C1 segment of cervical spinal cord (tissue), 14 donors: ENCODE data around the gene CEP112.
"Not testable (repeated sequence)": the region's sequence is repeated elsewhere in the genome, so short reads cannot be mapped to it uniquely, and the experiment has no call there.

ENCODE experiments used
- DNase-seq, 14 donors: peaks; one replicate each; lab custom pipeline; 2025; lab: John Stamatoyannopoulos, UW

The CEP112 gene

DNA sequence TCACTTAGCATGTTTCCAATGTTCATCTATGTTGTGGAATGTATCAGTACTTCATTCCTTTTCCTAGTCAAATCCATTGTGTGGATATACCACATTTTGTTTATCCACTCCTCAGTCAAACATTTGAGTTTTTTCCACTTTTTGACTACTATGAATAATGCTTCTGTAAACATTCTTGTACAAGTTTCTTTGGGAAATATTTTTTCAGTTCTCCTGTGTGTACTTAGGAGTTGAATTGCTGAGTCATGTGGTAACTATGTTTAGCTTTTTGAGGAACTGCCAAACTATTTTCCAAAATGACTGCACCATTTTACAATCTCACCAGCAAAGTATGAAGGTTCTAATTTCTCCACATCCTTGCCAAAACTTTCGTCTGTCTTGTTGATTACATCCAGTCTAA is 406.8 kb downstream of the CEP112 start:
- peak in 1 of 14 donors; percentile 1 for DNase-seq

DNA sequence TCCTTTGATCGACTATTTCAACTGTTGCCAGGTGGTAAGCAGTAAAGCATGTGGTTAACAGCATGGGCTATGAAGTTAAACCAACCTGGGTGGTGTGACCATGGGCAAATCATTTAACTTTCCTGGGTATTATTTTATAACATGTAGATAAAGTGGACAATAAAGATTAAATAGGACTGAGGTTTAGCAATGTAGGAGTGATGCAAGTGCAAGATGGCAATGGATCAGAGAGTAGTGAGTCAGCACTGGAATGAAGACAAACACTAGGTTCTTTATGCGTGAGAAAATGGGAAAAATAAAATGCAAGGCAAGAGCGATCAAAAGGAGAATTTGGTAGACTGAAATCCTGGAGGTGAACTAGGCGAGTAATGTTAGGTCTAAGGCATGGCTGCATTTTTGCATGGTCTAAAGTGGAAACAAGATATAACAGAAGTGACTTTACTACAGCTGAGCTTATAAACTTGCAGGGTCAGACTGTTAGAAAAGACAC is 408.0 kb downstream of the CEP112 start:
- DNase-seq: no peak

DNA sequence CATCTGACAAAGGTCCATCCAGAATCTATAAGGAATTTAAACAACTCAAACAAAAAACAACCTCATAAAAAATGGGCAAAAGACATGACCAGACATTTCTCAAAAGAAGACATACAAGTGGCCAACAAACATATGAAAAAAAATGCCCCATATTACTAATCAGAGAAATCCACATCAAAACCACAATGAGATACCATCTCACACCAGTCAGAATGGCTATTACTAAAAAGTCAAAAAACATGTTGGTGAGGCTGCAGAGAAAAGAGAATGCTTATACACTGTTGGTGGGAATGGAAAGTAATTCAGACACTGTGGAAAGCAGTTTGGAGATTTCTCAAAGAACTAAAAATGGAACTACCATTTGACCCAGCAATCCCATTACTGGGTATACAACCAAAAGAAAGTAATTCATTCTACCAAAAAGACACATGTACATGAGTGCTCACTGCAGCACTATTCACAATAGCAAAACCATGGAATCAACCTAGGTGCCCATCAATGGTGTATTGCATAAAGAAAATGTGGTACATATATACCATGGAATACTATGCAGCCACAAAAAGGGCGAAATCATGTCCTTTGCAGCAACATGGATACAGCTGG is 409.7 kb downstream of the CEP112 start:
- DNase-seq: not testable (repeated sequence)

DNA sequence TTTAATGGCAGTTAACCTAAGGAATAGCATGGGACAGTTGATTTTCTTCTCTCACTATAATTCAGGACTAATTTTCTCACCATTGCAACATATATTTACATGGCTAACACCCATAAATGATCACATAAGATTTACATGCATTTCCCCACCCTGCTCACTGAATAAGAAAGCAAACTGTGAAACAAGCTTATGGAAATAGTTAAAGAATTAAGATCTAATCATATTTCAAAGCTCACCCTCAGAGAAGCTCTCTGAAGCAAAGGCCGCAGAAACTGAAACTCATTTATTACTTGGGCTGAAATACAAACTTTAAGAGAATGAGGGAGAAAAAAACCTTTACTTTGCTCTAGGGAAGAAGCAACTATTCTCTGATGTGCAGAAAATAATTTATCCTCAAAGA is 411.8 kb downstream of the CEP112 start:
- no peak for DNase-seq

DNA sequence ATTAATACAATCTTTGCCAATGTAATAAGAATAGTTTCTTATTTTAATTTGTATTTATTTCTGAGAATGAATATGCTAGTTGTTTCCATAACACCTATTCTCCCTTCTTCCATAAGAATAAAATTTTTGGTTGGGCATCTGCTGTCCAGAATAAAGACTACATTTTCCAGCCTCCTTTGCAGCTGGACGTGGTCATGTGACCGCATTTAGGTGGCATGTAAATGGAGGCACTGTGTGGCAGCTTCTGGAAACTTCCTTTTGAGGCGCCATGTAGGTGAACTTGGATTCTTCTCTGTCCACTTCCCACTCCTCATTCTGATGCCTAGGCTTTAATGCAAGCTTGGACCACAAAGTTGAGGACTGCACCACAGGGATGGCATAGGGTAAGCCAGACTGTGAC is 415.0 kb downstream of the CEP112 start:
- no peak for DNase-seq

DNA sequence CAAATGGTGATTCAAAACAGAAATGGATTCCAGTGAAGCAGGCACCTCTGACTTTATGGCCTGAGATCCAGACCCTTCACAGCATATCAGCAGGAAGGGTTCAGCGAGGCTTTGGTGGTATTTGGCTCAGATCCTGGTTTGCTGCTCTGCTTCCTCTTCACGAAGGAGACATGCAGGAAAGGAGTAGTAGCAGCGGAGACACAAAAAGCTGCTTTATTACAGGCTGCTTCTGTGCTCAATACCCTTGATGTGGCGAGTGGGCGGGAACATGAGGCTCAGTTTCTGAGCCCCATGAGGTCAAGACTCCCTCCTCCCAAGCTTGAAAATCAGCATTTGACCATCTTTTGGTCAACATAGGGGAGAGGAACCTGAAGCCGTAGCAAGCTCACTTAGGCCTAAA is 417.1 kb downstream of the CEP112 start:
- DNase-seq: no peak

DNA sequence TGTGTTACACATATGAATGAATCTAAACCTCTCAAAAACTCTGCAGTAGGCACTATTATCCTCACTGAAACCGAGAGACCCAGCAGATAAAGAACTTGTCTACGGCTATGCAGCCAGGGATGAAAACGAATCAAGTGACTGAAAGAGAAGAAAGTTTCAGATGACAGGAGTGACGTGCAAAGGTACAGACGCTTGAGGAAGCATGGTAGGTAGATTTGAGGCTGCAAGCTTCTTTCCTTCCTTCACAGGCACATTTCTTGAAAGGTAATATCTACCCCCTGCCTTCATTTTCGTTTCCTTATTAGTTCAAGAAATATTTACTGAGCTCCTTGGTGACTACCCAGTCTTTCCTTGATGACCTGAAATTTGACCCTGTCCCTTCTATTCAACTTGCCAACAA is 418.9 kb downstream of the CEP112 start:
- no peak for DNase-seq

DNA sequence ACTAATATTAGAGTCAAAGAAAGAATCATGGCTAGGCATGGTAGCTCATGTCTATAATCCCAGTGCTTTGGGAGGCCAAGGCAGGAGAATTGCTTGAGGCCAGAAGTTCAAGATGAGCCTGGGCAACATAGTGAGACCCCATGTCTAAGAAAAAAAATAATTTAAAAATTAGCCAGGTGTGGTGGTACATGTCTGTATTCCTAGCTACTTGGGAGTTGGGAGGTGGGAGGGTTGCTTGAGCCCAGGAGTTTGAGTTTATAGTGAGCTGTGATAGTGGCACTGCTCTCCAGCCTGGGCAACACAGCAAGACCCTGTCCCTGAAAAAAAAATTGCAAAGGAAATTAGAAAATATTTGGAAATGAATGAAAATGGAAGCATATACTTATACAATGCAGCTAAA is 420.2 kb downstream of the CEP112 start:
- no peak for DNase-seq

DNA sequence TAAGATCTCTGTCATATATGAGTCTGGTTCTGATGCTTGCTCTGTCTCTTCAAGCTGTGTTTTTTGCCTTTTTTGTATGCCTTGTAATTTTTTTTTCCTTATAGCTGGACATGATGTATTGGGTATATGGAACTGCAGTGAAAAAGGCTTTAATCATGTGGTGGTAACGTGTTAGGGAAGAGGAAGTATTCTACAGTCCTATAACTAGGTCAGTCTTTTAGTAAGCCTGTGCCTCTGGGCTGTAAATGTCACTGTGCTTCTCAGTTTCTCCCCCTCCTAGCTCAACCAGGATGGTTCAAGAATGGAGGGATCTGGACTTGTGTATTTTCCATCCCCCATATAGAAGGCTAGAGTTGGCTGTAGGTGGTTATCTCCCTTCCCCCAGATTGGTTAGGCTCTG is 428.1 kb downstream of the CEP112 start:
- DNase-seq: no peak

DNA sequence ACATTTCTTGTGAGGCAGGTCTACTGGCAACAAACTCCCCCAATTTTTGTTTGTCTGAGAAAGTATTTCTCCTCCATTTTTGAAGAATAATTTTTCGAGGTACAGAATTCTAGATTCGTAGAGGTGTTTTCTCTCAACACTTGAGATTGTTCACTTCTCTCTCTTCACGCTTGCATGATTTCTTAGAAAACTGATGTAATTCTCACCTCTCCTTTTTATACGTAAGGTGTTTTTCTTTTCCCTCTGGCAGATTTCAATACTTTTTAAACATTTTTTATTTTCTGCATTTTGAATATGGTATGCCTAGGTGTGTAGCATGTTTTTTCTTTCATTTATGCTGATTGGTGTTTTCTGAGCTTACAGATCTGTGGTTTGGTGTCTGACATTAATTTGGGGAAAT is 429.0 kb downstream of the CEP112 start:
- no peak for DNase-seq

DNA sequence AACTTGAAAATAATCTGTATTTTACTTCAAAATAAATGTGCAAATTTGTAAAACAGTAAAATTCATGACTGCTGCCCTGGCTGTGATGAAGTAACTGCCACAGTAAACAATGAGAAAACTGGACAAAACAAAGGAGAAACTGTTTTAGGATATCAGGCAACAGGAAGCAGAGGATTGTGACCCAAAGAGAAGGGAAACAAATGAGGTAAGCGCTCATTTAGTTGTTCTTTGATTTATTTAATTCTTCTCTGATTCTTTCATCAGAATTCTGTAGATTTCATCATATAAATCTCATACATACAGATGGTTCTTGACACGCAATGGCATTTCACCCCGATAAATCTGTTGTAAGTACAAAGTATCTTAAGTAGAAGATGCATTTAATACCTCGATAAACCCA is 432.4 kb downstream of the CEP112 start:
- DNase-seq: no peak

DNA sequence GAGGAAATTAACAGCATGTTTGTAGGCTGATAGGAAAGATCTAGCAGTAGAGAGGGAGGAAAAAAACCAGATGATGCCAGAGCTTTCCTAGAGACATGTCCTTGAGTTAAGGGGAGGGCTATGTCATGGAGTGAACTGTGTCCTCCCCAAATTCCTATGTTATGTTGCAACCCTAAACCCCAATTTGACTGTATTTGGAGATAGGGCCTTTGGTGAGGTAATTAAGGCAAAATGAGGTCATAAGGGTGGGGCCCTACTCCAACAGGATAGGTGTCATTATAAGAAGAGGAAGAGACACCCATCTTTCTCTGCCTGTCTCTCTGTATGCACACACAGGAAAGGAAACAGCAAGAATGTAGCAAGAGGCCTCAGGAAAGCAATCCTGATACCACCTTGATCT is 435.2 kb downstream of the CEP112 start:
- no peak for DNase-seq

DNA sequence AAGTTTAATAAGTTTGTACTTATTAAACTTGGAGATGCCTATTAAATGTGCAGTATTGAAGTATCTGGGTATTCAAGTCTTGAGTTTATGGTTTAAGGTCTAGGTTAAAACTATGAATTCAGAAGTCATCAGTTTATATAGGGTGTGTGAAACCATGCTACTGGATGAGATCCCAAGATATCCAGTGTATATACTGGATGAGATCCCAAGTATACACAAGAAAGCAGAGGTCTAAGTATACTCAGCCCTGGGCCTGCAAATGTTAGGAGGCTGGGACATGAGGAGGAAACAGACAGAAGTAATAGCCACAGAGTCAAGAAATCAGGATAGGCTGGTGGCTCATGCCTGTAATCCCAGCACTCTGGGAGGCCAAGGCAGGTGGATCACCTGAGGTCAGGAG is 436.1 kb downstream of the CEP112 start:
- DNase-seq: no peak

DNA sequence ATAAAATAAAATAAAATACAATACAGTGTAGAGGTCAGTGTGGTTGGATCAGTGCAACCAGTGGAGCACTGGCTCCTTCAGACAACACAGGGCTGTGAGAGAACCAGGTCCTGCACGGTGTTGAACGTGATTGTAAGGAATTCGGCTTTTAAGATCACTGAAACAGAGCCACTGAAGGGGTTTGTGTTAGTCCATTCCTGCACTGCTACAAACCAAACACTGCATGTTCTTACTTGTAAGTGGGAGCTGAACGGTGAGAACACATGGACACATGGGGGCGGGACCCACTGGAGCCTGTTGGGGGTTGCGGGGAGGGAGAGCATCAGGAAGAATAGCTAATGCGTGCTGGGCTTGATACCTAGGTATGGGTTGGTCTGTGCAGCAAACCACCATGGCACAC is 437.3 kb downstream of the CEP112 start:
- no peak for DNase-seq

DNA sequence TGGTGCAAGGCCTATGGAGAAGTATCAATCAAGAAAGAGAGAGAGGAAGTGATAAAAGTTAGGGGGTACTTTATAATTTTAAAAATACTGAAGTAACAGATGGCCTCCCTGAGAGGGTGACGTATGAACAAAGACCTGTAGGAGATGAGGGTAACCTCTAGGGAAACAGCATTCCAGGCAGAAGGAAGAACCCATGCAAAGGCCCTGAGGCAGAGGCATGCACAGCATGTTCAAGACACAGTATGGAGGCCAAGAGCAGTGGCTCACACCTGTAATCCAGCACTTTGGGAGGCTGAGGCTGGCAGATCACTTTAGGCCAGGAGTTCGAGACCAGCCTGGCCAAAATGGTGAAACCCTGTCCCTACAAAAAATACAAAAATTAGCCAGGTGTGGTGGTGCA is 437.9 kb downstream of the CEP112 start:
- DNase-seq: no peak

DNA sequence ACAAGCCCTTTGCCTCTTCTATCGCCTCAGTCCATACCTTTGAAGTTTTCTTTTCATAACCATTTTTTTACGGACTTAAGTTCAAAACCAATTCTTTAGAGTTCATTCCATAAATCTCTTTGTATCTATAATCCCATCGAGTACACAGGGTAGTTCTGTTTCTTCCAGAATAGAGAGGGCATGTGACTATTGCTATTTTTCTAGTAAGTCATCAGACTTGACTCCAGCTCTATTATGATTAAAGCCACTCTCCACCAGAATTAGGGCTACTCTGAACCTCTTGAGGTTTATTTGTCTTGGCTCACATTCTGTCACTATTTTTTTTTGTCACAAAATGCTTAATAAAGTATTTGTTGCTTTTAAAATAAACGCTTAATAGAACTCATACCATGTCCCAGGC is 438.6 kb downstream of the CEP112 start:
- DNase-seq: no peak

DNA sequence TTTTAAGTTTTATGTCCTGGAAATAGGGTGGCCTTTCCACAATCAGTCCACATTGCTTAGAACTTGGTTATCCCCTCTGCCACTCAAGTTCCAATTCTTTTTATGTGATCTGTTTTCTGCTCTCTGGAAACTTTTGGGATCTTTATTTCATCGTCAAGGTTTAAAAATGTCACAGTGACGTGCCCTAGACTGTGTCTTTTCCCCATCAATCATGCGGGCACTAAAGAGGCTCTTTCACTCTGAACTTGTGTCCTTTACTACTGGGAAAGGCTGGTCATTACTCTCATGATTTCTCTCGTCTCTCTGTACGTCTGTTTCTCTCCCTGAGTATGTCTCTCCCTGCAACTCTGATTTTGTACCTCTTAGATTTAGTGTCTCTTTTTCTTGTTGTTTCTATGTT is 440.7 kb downstream of the CEP112 start:
- DNase-seq: no peak

DNA sequence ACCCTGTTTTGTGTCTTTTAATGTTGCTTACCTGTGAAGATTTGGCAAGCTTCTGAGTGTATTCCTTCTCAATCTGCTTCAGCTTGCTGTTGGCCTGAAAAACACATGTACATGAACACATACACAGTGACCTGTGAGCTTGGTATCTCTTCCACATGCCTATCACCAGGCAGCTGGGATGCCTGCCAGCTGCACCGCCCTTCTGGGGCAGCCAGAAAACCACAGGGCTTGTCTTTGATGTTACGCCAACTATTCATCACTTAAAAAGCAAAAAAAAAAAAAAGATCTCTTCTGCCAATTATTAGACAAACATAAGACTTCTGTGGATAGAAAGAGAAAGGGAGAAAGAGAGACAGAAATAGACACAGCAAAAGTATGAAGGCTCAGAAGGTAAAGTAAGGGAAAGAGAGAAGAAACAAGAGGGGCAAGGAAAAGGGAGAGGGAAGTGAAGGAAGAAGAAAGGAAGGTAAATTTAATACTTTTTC is 441.3 kb downstream of the CEP112 start:
- peak in 1 of 14 donors; percentile 45 for DNase-seq

DNA sequence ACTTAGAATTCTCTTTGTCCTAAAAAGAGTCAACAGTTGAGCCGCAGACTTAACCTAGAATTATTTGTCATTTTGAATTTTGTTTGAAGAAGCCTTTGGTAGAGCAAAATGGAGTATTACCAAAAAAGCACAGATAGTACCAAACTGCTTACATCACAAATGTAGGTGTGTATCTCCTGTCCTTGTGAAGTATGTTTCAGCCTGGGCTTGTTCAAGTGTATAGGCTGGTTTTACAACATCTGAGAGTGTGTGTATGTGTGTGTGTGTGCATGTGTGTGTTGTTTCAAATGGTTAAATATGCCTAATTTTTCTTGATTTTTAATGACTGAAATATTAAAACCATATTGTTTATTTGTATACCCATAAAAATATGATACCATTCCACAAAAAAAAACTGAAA is 441.8 kb downstream of the CEP112 start:
- no peak for DNase-seq

DNA sequence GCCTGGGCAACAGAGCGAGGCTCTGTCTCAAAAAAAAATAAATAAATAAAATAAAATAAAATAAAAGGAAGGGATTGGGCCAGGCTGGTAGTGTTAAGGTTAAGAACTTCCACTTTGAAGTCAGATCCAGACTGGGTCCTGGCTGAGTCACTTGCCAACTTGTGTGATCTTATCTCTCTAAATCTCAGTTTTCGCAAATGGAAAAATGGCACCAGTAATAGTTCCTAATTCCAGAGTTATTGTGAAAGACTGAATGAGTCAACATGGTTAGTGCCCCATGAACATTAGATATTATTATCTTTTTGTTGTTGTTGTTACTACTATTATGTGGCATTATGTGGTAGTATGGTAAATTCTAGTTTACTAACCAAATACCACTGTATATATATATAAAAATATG is 442.5 kb downstream of the CEP112 start:
- DNase-seq: no peak

DNA sequence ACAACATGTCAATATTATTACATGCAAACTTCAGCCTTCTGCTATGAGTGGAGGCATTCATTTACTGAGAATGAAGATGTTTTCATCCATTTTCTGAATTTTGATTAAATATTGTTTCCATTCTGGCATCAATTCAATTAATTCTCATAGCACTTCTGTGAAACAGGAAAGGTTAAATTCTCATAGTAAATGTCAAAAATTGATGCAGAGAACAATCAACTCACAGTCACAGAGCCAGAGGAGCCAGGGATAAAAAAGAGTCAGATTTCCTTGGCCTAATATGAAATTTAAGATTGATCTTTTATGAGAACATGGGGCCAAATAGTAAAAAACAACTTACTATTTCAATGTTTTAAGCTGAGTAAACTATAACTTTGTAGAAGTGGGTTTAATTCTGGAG is 446.7 kb downstream of the CEP112 start:
- DNase-seq: no peak

DNA sequence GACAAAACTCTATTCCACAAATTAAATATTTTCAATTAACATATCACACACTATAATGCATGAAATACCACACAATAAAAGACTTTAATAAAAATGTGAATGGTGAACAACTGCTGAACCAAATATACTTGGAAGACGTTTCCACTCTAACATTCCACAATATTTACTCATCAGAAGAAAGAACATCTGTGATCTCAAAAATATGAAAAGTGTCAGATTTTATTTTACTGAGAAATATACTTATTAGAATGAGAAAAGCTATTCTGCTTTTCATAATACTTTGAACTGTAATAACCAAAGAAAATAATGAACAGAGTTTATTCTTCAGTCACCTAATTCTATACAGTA is 448.7 kb downstream of the CEP112 start:
- no peak for DNase-seq

DNA sequence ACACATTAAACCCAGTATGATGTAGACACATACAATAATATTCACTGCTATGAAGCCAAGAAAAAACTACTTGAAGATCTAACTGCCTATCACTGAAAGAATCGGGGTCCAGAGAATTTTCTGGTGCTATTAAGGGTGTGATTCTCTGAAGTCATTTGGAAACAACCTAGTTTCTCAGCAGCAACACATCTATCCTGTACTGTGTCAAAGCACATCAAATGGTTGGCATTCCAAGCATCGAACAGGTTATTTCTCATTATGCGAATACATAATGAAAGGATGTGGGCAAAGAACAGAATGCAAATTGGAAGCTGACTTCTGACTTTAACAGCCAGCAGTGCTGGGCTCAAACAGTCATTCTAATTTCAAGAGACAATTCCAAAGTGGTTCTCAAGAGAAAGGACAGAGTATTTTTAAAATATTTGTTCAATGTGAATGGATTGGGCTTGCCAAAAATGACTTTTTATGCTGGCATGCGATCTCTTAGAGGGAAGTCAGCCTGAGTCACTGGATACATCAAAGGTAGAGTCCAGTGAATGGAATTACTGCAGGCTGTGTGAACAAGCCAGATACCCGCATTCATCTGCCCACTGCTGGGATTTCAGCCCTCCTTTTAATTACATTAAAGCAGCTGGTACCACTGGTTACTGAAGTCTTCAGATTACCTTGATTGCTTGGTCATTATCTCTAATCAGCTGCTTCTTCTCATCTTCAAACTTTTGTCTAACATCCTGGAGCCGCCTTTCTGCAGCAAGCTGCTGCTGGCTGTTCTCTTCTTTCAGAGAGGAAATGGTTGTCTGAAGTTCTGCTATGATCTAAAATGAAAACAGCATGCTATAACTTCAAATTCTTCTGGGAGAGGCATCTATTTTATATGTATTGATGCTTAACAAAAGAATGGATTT is 449.3 kb downstream of the CEP112 start:
- DNase-seq: no peak
